Mucosa of descending colon (tissue), 3 donors: Measurements from ENCODE around the gene B3GNT7. TPM values are rescaled to one million over a fixed set of nuclear protein-coding genes. Genes with fewer than 3 reads are reported as not detected.
A peak's percentile ranks its signal among the peaks of the same experiment; 100 is the strongest.

Source experiments
- ATAC-seq: fragments of 200-7000 bp; cut with Tn5 transposase; one replicate; pipeline ENCODE4 v1.9.1; 2020; ENCODE audit warnings: mild to moderate bottlenecking, moderate library complexity
- DNase-seq, 3 donors: peaks; one replicate each; pipeline ENCODE4 v3.0.0-alpha.2; 2020
- H3K36me3 ChIP-seq: fragments of 200-600 bp; one replicate; pipeline ENCODE4 v1.8.0; 2021; ENCODE audit warnings: low read depth, mild to moderate bottlenecking
- H3K4me1 ChIP-seq: fragments of 200-600 bp; one replicate; pipeline ENCODE4 v1.8.0; 2021; ENCODE audit warnings: low read depth, mild to moderate bottlenecking
- H3K4me3 ChIP-seq: fragments of 200-600 bp; one replicate; pipeline ENCODE4 v1.8.0; 2021; ENCODE audit warnings: mild to moderate bottlenecking
- H3K9me3 ChIP-seq: fragments of 200-600 bp; one replicate; pipeline ENCODE4 v1.8.0; 2021; ENCODE audit warnings: mild to moderate bottlenecking
- CTCF ChIP-seq: fragments of 200-600 bp; IDR thresholded peaks from one replicate; pipeline ENCODE4 v1.8.0; 2022; ENCODE audit warnings: antibody characterized with exemption, mild to moderate bottlenecking
- intact Hi-C, 2 donors: fragments of 100-400 bp; cut with DNase I in 1 of 2; cut with micrococcal nuclease in 1 of 2; formaldehyde crosslinking; loops; one replicate each; pipeline versions ENCODE4 v1.11.0 to v1.11.1; 2022; cut with DNase I, micrococcal nuclease
- total RNA-seq, 3 donors: library from RNA; stranded (reverse); fragmentation: NEBNext Ultra II Directional in 2 of 3; extraction: Animal tissue kit (Norgen Biotek cat#: 25700) in 2 of 3; gene quantifications; one replicate each; pipeline versions ENCODE4 v1.2.1 to v1.2.4, GENCODE V29; 2021 to 2023
- donor health status: DM: no; HTN: no; CAD: no; lungs with moderate emphysema.
- donor health status: DM: no; HTN: no; CAD: no.
- donor health status: DM: no; HTN: yes; CAD: no.

The B3GNT7 gene
- total RNA-seq, 3 donors from 2014 or later, result 77.7 to 330 (median 149) TPM

GRCh38 chr2:231379266-231380215 is 16.0 kb upstream of the B3GNT7 start:
- Histone ChIP-seq H3K36me3 (no peaks in the 10 kb centered on the region), H3K9me3 (no peaks in the 10 kb centered on the region), H3K4me3 (no peak overlapping the region), H3K4me1 (peaks cover 33% of the 10 kb centered on the region)
- intact Hi-C loops, result no loop called here
- TF ChIP-seq CTCF, result no peak
- peak; percentile 79 for ATAC-seq
- DNase-seq, result peak; percentile 69 to 73 (median 72)

GRCh38 chr2:231380307-231380706 is 15.2 kb upstream of the B3GNT7 start:
- DNase-seq (peak in 1 of 3 donors; percentile 53), ATAC-seq (peak; percentile 13)
- no peak for TF ChIP-seq CTCF
- intact Hi-C loops, result no loop called here
- peaks cover 33% of the 10 kb centered on the region for H3K4me1 ChIP-seq
- H3K36me3 ChIP-seq, result no peaks in the 10 kb centered on the region
- no peak overlapping the region for H3K4me3 ChIP-seq
- no peaks in the 10 kb centered on the region for H3K9me3 ChIP-seq

- no peak for DNase-seq
- TF ChIP-seq CTCF, result no peak
- H3K36me3 ChIP-seq, result no peaks in the 10 kb centered on the region
- no peak overlapping the region for H3K4me3 ChIP-seq
- intact Hi-C loops, result no loop called here
- H3K9me3 ChIP-seq, result no peaks in the 10 kb centered on the region
- H3K4me1 ChIP-seq, result peaks cover 33% of the 10 kb centered on the region
- ATAC-seq, result no peak
Measured at GRCh38 chr2:231380991-231381847, 14.3 kb upstream of the B3GNT7 start.

GRCh38 chr2:231382116-231382515 is 13.4 kb upstream of the B3GNT7 start:
- intact Hi-C loops, result no loop called here
- no peak for TF ChIP-seq CTCF
- DNase-seq (peak in 1 of 3 donors; percentile 36), ATAC-seq (no peak)
- Histone ChIP-seq H3K4me3 (no peak overlapping the region), H3K36me3 (no peaks in the 10 kb centered on the region), H3K9me3 (no peaks in the 10 kb centered on the region), H3K4me1 (peaks cover 33% of the 10 kb centered on the region)

GRCh38 chr2:231383416-231384108 is 11.9 kb upstream of the B3GNT7 start:
- intact Hi-C loops, result no loop called here
- no peak for TF ChIP-seq CTCF
- DNase-seq, result peak in 2 of 3 donors; percentile 60 to 65
- peaks cover 25% of the 10 kb centered on the region for H3K4me1 ChIP-seq
- peak; percentile 80 for ATAC-seq
- no peaks in the 10 kb centered on the region for H3K36me3 ChIP-seq
- no peaks in the 10 kb centered on the region for H3K9me3 ChIP-seq
- no peak overlapping the region for H3K4me3 ChIP-seq
